Breast epithelium (tissue), 3 donors: ENCODE measurements around the gene PSMB8.

ENCODE experiments used
- POLR2A ChIP-seq: fragments of 450-650 bp; IDR thresholded peaks from one replicate; pipeline ENCODE4 v1.6.1; 2016; ENCODE audit warnings: antibody characterized with exemption, mild to moderate bottlenecking, moderate library complexity
- POLR2AphosphoS5 ChIP-seq, 3 donors: sonication (generic); formaldehyde crosslinking; IDR thresholded peaks; one replicate each; pipeline ENCODE4 v1.6.1; 2017; ENCODE audit warnings: antibody characterized with exemption in 3 of 3
- TF ChIP-seq, protein P1 (sequence below), 3 donors: fragments of 450-650 bp; IDR thresholded peaks; one replicate each; pipeline ENCODE4 v1.5.1; 2016 to 2017; ENCODE audit warnings: antibody characterized with exemption in 3 of 3, mild to moderate bottlenecking in 3 of 3, moderate library complexity in 3 of 3

DNA sequence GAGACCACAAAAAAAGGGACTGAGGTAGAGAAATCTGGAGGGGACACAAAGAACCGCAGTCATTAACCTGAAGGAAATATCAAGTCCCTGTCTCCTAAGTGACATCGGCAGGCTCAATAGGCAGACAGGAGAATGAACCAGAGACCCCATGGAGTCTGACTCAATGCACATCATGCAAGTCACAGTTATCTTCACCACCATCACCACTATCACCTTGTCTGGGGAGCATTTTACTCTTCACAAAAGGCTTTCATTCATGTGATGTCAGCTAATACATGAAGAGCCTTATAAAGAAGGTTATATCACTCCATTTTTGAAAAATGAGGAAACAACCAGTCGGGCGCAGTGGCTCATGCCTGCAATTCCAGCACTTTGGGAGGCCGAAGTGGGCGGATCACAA, 5.3 kb upstream of the PSMB8 start:
- TF ChIP-seq, protein P1, sequence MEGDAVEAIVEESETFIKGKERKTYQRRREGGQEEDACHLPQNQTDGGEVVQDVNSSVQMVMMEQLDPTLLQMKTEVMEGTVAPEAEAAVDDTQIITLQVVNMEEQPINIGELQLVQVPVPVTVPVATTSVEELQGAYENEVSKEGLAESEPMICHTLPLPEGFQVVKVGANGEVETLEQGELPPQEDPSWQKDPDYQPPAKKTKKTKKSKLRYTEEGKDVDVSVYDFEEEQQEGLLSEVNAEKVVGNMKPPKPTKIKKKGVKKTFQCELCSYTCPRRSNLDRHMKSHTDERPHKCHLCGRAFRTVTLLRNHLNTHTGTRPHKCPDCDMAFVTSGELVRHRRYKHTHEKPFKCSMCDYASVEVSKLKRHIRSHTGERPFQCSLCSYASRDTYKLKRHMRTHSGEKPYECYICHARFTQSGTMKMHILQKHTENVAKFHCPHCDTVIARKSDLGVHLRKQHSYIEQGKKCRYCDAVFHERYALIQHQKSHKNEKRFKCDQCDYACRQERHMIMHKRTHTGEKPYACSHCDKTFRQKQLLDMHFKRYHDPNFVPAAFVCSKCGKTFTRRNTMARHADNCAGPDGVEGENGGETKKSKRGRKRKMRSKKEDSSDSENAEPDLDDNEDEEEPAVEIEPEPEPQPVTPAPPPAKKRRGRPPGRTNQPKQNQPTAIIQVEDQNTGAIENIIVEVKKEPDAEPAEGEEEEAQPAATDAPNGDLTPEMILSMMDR (IDR thresholded peaks at IDR 0.05) = no peak
- TF ChIP-seq POLR2AphosphoS5 (IDR thresholded peaks at IDR 0.05) = no peak
- no peak for TF ChIP-seq POLR2A
